KOPT-K1 (cell line): ENCODE measurements around the gene NCBP2.

Experiments used
- H3K27ac ChIP-seq: fragments of 200-600 bp; sonication (generic); 2 replicates; pipeline ENCODE4 v1.5.1; 2016; ENCODE audit warnings: antibody characterized with exemption, mild to moderate bottlenecking, low read depth, low read length; ENCODE audit not compliant: poor library complexity, severe bottlenecking
- H3K36me3 ChIP-seq: fragments of 200-600 bp; sonication (generic); 2 replicates; pipeline ENCODE4 v1.5.1; 2017; ENCODE audit warnings: antibody characterized with exemption, mild to moderate bottlenecking, low read length, moderate library complexity; ENCODE audit not compliant: insufficient read depth
- H3K9me3 ChIP-seq: fragments of 200-600 bp; sonication (generic); 2 replicates; pipeline ENCODE4 v1.5.1; 2017; ENCODE audit warnings: antibody characterized with exemption, low read length, mild to moderate bottlenecking; ENCODE audit not compliant: insufficient read depth, poor library complexity, severe bottlenecking

Gene NCBP2

DNA sequence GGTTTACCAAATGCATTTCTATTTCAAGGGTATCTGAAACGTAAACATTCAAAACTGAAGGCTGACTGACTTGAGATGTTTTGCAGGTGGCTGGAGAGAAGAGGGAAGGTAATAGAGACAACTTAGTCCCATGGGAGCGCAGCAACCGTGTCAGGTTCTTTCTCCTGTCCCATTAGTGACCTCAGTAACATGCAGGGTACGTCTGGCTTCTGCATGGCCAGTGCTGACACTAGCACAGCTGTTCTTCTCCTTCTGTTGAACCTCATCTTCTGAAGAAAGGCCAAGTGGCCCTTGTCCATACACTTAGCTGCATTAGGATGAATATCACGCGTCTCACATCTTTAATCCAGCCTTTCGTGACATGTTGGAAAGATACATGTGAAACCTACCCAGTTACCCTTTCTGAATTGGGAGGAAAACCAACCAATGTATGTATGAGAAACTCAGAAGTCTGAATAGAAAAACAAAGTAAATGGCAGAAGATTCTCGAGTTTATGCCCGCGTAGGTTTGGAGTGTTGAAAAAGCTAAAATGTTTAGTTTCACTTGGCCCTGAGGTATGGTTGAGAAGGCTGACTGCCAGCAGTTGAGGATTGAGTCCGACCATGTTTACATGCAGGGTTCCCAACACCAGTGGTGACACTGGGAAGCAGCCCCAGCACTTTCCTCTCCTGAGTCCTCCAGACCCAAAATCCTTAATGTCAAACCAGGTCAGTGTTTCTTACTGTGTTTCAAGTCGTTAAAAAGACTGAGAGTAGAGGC is 10.3 kb downstream of the NCBP2 start:
- no peak overlapping the region for H3K27ac ChIP-seq
- peaks cover 100% of the 10 kb centered on the region for H3K36me3 ChIP-seq
- no peaks in the 10 kb centered on the region for H3K9me3 ChIP-seq

DNA sequence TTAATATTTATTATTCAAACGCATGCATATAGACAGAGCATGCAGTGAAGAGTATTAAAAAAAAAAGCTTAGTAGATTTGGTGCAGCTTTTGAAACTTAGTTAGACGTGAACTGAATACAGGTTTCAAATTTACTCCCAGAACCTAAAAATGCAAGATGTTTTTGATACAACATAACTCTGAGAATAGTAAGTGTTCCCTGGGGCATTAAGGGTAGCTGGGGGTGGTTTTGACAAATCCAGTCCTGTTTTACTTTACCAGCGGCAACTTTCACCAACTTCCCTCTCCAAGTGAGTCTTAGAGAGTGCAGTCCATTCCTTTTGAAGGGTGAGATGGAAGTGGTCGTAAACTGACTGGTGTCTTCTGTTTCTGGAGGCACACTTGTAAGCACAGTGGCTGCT is 11.2 kb downstream of the NCBP2 start:
- Histone ChIP-seq H3K27ac (no peak overlapping the region), H3K36me3 (peaks cover 100% of the 10 kb centered on the region), H3K9me3 (no peaks in the 10 kb centered on the region)

DNA sequence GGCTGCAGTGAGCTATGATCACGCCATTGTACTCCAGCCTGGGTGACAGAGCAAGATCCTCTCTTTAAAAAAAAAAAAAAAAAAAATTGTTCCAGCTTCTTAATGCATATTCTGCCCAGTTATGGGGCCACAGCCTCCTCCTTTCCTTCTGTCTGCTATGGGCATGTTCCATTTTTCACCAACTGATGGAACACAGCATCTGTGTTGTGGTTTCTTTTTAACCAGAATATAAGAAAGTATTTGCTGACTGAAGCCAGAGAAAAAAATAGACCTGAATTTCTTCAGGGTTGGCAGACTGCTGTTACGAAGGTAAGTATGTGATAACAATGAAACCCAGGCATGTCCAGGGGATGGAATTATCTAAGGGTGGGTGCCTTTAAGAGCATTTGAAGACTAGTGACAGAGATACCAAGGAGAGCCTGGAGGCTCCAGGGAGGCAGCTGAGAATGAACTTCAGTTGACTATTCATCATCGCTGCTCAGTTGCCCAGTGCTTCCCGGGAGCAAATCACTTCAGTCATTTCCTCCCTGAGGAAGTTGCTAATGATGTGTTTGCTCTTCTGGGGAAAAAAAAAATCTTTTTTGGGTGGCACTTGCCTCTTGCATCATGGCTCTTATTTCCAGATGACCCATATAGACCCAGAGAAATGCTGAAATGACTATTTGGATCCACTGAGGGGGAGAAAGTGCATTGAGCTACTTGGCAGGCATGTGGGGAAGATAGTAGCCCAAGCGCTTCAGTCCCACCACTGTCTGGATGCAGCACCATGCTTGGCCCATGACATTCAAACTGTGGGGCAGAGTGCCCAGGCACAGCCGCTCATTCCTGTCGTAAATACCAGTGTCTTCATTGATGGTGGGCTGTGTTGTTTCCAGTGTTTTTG is 14.5 kb downstream of the NCBP2 start:
- no peaks in the 10 kb centered on the region for H3K9me3 ChIP-seq
- no peak overlapping the region for H3K27ac ChIP-seq
- peaks cover 96% of the 10 kb centered on the region for H3K36me3 ChIP-seq

DNA sequence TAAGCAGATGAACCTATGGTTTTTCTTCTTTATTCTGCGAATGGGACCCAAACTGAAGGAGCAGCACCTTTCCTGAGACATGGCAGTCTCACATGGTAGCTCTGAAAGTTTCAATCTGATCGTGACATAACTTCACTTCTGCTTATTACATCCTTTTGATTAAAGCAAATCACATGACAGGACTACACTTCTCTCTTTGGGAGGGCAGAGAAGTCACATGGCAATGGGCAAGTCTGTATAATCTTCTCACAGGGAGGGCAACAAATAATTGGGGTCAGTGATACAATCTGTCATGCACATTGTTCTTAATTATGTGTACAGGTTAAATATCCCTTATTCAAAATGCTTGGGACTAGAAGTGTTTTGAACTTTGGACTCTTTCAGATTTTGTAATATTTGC is 21.6 kb downstream of the NCBP2 start:
- Histone ChIP-seq H3K27ac (no peak overlapping the region), H3K9me3 (no peaks in the 10 kb centered on the region), H3K36me3 (peaks cover 59% of the 10 kb centered on the region)

DNA sequence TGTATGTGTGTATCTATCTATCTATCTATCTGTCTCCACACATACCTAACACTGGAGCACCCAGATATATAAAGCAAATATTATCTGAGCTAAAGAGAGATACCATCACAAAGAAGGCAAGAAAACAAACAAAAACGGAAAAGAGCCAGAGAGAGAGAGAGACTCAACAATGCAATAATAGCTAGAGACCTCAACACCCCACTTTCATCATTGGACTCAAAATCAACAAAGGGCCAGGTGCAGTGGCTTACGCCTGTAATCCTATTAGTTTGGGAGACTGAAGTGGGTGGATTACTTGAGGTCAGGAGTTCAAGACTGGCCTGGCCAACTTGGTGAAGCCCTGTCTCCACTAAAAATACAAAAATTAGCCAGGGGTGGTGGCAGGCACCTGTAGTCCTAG is 23.4 kb downstream of the NCBP2 start:
- Histone ChIP-seq H3K27ac (no peak overlapping the region), H3K36me3 (peaks cover 60% of the 10 kb centered on the region), H3K9me3 (no peaks in the 10 kb centered on the region)

DNA sequence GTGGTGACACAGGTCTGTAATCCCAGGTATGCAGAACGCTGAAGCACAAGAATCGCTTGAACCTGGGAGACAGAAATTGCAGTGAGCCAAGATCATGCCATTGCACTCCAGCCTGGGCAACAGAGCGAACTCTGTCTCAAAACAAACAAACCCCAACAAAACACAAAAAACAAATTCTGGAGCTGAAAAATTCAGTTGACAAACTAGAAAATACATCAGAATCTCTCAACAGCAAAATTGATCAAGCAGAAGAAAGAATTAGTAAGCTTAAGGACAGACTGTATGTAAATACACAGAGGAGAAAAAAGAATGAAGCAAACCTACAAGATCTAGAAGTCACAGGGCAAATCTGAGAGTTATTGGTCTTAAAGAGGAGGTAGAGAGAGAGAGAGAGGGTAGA is 25.3 kb downstream of the NCBP2 start:
- peaks cover 51% of the 10 kb centered on the region for H3K36me3 ChIP-seq
- no peaks in the 10 kb centered on the region for H3K9me3 ChIP-seq

DNA sequence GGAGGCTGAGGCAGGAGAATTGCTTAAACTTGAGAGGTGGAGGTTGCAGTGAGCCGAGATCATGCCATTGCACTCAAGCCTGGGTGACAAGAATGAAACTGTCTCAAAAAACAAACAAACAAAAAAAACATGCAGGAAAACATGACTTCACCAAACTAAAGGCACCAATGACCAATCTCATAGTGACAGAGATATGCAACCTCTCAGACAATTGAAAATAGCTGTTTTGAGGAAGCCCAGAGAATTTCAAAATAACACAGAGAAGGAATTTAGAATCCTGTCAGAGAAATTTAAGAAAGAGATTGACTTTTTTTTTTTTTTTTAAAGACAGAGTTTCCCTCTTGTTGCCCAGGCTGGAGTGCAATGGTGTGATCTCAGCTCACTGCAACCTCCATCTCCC is 26.1 kb downstream of the NCBP2 start:
- no peak overlapping the region for H3K27ac ChIP-seq
- peaks cover 45% of the 10 kb centered on the region for H3K36me3 ChIP-seq
- H3K9me3 ChIP-seq: no peaks in the 10 kb centered on the region

More for the DNA sequence above, 25.3 kb downstream of the NCBP2 start:
- H3K27ac ChIP-seq: no peak overlapping the region

DNA sequence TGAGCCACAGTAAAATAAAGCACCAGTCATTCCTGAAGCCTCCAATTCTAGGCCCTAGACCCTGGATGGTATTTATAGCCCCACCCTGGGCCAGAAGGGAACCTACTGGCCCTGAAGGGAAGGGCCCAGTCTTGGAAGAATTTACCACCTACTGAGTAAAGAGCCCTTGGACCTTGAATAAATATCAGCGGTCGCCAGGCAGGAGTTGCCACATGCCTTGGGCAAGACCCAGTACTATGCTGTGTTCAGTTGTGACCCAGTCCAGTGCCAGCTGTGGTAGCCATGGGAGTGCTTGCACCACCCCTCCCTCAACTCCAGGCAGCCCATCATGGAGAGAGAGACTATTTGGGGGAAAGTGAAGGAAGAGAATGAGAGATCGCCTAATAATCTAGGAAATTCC is 27.0 kb downstream of the NCBP2 start:
- Histone ChIP-seq H3K27ac (no peak overlapping the region), H3K9me3 (no peaks in the 10 kb centered on the region), H3K36me3 (peaks cover 39% of the 10 kb centered on the region)

DNA sequence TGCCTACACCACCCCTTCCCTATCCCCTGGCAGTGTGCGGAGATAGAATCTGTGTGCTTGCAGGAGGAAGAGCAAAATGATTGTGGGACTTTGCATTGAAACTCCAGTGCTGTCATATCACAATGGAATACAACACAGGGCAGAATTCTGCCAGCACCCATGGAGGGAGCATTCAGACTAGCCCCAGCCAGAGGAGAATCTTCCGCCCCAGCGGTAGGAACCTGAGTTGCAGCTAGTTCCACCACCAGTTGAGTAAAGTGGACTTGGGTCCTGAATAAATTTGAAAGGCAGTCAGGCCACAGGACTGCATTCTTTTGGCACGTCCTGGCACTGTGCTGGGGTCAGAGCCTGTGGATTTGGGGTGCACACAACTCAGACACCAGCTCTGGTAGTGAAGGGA is 27.5 kb downstream of the NCBP2 start:
- Histone ChIP-seq H3K27ac (no peak overlapping the region), H3K36me3 (peaks cover 39% of the 10 kb centered on the region), H3K9me3 (no peaks in the 10 kb centered on the region)

DNA sequence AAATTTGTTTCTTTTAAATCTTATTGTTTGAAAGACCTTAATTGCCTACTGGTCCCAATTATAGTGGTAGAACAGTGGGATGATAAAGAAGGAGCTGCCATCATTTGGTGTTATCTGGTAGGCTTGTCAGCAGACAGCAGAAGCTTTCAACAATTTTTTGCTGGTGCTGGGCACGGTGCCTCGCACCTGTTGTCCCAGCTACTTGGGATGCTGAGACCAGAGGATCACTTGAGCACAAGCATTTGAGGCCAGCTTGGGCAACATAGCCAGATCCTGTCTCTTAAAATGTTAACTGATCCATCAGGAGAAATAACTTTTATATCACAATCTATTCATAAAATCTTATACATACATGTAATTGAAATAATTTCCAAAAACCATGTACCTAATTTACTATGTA is 38.6 kb downstream of the NCBP2 start:
- Histone ChIP-seq H3K27ac (no peak overlapping the region), H3K36me3 (peaks cover 87% of the 10 kb centered on the region), H3K9me3 (no peaks in the 10 kb centered on the region)

DNA sequence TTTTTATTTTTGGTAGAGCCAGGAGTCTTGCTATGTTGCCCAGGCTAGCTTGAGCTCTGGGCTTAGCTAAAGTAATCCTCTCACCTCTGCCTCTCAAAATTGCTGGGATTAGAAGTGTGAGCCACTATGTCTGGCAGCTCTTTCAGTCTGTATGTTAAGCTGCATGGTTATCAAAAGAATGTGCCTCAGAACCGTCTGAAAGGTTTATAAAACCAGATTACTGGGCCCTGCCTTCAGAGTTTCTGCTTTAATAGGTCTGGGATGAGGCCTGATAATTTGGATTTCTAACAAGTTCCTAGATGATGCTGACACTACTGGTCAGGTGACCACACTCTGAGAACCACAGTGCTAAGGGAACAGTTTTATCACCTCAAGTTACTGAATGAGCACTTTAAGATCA is 40.0 kb downstream of the NCBP2 start:
- Histone ChIP-seq H3K27ac (no peak overlapping the region), H3K36me3 (peaks cover 86% of the 10 kb centered on the region), H3K9me3 (no peaks in the 10 kb centered on the region)

DNA sequence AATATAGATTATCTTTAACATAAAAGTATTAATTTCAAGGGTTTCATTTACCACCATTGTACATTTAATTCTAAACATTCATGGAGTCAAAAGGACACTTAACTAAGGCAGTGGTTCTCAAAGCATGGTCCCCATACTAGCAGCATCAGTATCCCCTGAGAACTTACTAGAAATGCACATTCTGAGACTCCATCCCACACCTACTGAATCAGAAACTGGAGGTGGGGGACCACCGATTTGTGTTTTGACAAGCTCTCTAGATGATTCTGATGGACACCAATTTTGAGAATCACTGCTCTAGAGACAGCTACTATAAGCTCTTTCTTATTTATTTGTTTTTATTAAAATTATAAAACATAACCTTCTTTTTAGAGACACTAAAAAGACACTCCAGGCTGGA is 40.6 kb downstream of the NCBP2 start:
- H3K36me3 ChIP-seq: peaks cover 81% of the 10 kb centered on the region
- H3K27ac ChIP-seq: no peak overlapping the region
- H3K9me3 ChIP-seq: no peaks in the 10 kb centered on the region

DNA sequence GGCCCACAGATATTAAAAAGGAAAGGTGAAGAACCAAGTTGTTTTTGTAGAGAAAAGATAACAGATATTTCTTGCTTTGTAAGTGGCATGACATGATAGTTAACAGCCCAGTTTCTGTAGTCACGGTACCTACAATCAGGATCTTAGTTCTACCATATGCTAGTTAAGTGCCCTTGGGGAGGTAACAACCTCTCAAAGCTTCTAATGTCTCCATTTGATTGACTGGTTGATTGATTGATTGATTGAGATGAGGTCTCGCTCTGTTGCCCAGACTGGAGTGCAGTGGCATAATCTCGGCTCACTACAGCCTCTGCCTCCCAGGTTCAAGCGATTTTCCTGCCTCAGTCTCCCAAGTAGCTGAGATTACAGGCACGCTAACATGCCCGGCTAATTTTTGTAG is 46.1 kb downstream of the NCBP2 start:
- no peaks in the 10 kb centered on the region for H3K9me3 ChIP-seq
- no peak overlapping the region for H3K27ac ChIP-seq
- H3K36me3 ChIP-seq: peaks cover 44% of the 10 kb centered on the region

DNA sequence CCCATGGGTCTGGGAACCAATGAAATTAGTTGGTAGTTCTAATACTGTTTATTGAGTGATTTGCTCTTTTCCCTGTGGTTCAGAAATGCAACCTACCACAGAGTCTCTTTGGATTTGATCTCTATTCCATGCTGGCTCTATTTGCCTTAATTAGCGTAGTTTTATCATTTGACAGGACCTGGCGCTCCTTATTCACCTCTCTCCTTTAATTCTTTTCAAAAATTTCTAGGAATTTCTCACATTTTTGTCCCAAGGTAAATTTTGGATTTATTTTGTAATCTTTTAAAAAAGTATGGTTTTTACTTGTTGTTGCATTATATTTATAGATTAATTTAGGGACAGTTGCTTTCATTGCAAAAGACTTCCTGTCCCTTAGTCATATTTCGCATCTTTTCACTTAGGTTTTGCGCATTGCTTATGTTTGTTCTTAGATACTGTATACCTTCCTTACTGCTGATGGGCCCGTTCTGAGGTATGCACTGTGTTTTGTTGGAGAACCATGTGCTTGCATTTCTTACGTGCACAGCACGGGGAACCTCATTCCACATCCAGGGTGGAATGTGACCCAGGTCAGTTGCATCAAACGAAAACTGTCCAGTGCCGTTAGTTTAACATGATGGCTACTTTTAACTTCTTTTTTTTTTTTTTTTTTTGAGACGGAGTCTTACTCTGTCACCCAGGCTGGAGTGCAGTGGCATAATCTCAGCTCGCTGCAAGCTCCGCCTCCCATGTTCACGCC is 47.6 kb downstream of the NCBP2 start:
- Histone ChIP-seq H3K27ac (no peak overlapping the region), H3K36me3 (peaks cover 40% of the 10 kb centered on the region), H3K9me3 (no peaks in the 10 kb centered on the region)
